Panc1 (cell line): ENCODE data around the gene ANXA3. TPM values are rescaled to one million over a fixed set of nuclear protein-coding genes. Genes with fewer than 3 reads are reported as not detected.

Source experiments
- ATAC-seq: fragments of 200-7000 bp; cut with Tn5 transposase; 2 replicates; pipeline ENCODE4 v1.9.1; 2020; ENCODE audit warnings: mild to moderate bottlenecking, moderate library complexity
- BruUV-seq: library from RNA; stranded (reverse); fragments of 400-500 nt; replicated peaks from 2 replicates; lab custom pipeline; 2021; lab: Mats Ljungman, UMichigan
- CTCF ChIA-PET: fragments of 300-600 bp; sonication (Branson Sonifier 250); formaldehyde crosslinking; loops from one replicate; lab custom pipeline; 2022; ENCODE audit warnings: antibody characterized with exemption; lab: Charles Lee
- POLR2A ChIA-PET: fragments of 300-600 bp; sonication (Branson Sonifier 250); formaldehyde crosslinking; loops from one replicate; lab custom pipeline; 2022; ENCODE audit warnings: antibody characterized with exemption; lab: Charles Lee
- DNase-seq: peaks from one replicate; pipeline ENCODE4 v3.0.0-alpha.2; 2010; ENCODE audit warnings: low read depth, low spot score
- H3K27ac ChIP-seq: 2 replicates; pipeline ENCODE4 v1.5.1; 2011; ENCODE audit warnings: mild to moderate bottlenecking, low read length, inconsistent platforms
- H3K27me3 ChIP-seq: fragments of 200-500 bp; sonication (Bioruptor generic); 2 replicates; pipeline ENCODE4 v1.6.0; 2014; ENCODE audit warnings: low read length, inconsistent platforms; ENCODE audit not compliant: control insufficient read depth, insufficient read depth
- H3K36me3 ChIP-seq: fragments of 200-500 bp; sonication (Bioruptor generic); 2 replicates; pipeline ENCODE4 v1.5.1; 2014; ENCODE audit warnings: inconsistent platforms, mild to moderate bottlenecking, low read length, moderate library complexity; ENCODE audit not compliant: control insufficient read depth, insufficient read depth
- H3K4me1 ChIP-seq: 2 replicates; pipeline ENCODE4 v1.5.1; 2011; ENCODE audit warnings: inconsistent platforms, mild to moderate bottlenecking, low read length, moderate library complexity; ENCODE audit not compliant: control insufficient read depth, insufficient read depth
- H3K4me3 ChIP-seq, 2 experiments: 2 replicates each; pipeline ENCODE4 v1.5.1; 2011 to 2012; ENCODE audit warnings: low read depth in 2 of 2, low read length in 2 of 2, mild to moderate bottlenecking in 2 of 2, inconsistent platforms in 1 of 2, moderate library complexity in 1 of 2
- H3K9me3 ChIP-seq: fragments of 200-500 bp; sonication (Bioruptor generic); 2 replicates; pipeline ENCODE4 v1.5.1; 2014; ENCODE audit warnings: low read depth, mild to moderate bottlenecking, inconsistent platforms, low read length, moderate library complexity; ENCODE audit not compliant: control insufficient read depth, insufficient read depth
- CTCF ChIP-seq: fragments of 450-650 bp; IDR thresholded peaks from 2 replicates; pipeline ENCODE4 v1.5.1; 2017; ENCODE audit warnings: mild to moderate bottlenecking
- POLR2AphosphoS5 ChIP-seq: IDR thresholded peaks from 2 replicates; pipeline ENCODE4 v1.6.1; 2012; ENCODE audit warnings: mild to moderate bottlenecking, low read depth, low read length, moderate library complexity
- SIN3A ChIP-seq: IDR thresholded peaks from 2 replicates; pipeline ENCODE4 v1.6.1; 2012; ENCODE audit warnings: low read depth, mild to moderate bottlenecking, low read length, moderate library complexity, borderline replicate concordance; ENCODE audit not compliant: insufficient read depth
- TCF7L2 ChIP-seq: IDR thresholded peaks from 2 replicates; pipeline ENCODE4 v1.6.1; 2011; ENCODE audit warnings: mild to moderate bottlenecking, low read depth, low read length, inconsistent platforms
- in situ Hi-C: cut with HindIII; loops from 2 replicates; pipeline ENCODE4 v1.10.0; 2016; ENCODE audit warnings: low sequenced_read_pairs, low pct_unique_long_range_greater_than_20kb
- intact Hi-C: fragments of 100-400 bp; cut with micrococcal nuclease; formaldehyde crosslinking; loops from one replicate; pipeline ENCODE4 v1.10.0; 2022; ENCODE audit not compliant: unreplicated experiment
- total RNA-seq: library from RNA; stranded (reverse); gene quantifications from one replicate; pipeline ENCODE4 v1.2.1, GENCODE V29; 2021; ENCODE audit not compliant: unreplicated experiment
- TF ChIP-seq, protein P1 (sequence below), 2 experiments: IDR thresholded peaks; 2 replicates each; pipeline ENCODE4 v1.6.1; 2011 to 2012; ENCODE audit warnings: low read depth in 2 of 2, control low read depth in 1 of 2, low read length in 1 of 2, mild to moderate bottlenecking in 1 of 2, moderate library complexity in 1 of 2; ENCODE audit not compliant: insufficient read depth in 1 of 2

Gene ANXA3
- total RNA-seq, 1 experiment from 2014 or later, result 1.5 TPM

DNA sequence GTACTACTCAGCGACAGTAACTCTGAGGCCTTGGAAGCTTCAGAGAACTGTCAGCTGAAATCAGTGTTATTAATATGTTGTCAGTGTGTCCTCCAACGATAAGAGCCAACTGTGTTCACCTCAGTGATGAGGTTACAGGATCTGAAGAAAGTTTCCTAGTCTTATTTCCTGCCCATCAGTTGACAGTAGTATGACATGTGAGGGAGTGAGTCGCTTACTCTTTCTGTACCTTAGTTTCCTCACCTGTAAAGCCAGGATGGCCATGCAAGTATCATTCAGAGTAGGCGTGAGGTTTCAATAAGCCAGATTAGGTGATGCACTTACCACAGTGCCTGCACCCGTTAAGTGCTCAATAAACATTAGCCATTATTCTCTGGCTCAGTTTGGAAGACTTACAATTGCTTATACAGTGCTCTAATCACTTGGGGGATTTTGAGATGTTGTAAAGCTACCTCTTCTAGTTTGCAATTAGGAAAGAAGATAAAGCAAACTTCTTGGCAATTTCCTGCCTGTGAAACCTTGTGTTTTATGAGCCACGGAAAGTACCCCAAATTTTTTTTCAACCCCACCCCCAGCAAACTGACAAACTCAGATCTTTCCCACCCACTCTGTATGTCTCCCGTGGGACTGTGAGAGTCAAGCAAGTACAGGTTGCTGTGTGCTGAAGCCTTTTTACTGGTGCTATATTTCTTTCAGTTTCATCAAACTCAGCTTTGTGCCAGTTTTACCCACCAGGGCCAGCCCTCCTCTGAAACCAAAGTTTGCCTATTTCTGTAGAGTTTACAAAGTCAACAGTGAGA is 62.2 kb downstream of the ANXA3 start:
- in situ Hi-C loops (no loop called here), intact Hi-C loops (no loop called here)
- H3K9me3 ChIP-seq, result no peaks in the 10 kb centered on the region
- BruUV-seq, result no TSS peak
- ATAC-seq (no peak), DNase-seq (no peak)
- POLR2A ChIA-PET, result no interaction called here
- CTCF ChIA-PET, result no interaction called here
- H3K27me3 ChIP-seq, result no peaks in the 10 kb centered on the region
- no peaks in the 10 kb centered on the region for H3K36me3 ChIP-seq
- no peak overlapping the region for H3K4me3 ChIP-seq
- H3K4me1 ChIP-seq, result no peaks in the 10 kb centered on the region
- no peak overlapping the region for H3K27ac ChIP-seq
- TF ChIP-seq CTCF (no peak), POLR2AphosphoS5 (no peak), TCF7L2 (no peak), SIN3A (no peak)
- TF ChIP-seq, protein P1, sequence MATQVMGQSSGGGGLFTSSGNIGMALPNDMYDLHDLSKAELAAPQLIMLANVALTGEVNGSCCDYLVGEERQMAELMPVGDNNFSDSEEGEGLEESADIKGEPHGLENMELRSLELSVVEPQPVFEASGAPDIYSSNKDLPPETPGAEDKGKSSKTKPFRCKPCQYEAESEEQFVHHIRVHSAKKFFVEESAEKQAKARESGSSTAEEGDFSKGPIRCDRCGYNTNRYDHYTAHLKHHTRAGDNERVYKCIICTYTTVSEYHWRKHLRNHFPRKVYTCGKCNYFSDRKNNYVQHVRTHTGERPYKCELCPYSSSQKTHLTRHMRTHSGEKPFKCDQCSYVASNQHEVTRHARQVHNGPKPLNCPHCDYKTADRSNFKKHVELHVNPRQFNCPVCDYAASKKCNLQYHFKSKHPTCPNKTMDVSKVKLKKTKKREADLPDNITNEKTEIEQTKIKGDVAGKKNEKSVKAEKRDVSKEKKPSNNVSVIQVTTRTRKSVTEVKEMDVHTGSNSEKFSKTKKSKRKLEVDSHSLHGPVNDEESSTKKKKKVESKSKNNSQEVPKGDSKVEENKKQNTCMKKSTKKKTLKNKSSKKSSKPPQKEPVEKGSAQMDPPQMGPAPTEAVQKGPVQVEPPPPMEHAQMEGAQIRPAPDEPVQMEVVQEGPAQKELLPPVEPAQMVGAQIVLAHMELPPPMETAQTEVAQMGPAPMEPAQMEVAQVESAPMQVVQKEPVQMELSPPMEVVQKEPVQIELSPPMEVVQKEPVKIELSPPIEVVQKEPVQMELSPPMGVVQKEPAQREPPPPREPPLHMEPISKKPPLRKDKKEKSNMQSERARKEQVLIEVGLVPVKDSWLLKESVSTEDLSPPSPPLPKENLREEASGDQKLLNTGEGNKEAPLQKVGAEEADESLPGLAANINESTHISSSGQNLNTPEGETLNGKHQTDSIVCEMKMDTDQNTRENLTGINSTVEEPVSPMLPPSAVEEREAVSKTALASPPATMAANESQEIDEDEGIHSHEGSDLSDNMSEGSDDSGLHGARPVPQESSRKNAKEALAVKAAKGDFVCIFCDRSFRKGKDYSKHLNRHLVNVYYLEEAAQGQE (IDR thresholded peaks at IDR 0.05; ENCODE audit: insufficient read depth in 1 of 2, low read depth in 2 of 2, low read length in 1 of 2), result no peak

DNA sequence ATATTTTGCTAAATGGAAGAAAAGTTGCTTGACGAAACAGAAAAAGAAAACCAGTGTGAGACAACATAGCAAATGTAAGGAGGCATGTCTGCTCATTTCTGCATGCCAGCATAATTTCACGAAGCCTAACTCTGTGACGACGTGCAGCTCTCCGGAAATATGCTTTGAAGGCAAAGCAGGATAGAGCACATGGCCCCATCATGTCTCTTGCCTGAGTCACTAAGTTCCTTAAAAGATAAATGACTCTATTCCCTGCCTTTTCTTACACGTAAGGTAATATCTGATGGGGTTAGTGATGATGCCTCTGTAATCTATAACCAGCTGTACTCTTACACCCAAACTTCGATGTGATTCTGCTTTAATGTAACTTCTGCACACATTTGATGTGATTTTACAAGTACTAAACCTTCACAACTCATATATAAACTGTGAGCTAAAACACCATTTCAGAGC is 64.5 kb downstream of the ANXA3 start:
- no peaks in the 10 kb centered on the region for H3K36me3 ChIP-seq
- no peak for ATAC-seq

More for the DNA sequence above, 64.5 kb downstream of the ANXA3 start:
- intact Hi-C loops (no loop called here), in situ Hi-C loops (no loop called here)
- H3K9me3 ChIP-seq, result no peaks in the 10 kb centered on the region
- no peak for DNase-seq
- ChIA-PET CTCF (no interaction called here), POLR2A (no interaction called here)
- H3K4me3 ChIP-seq, result no peak overlapping the region
- H3K4me1 ChIP-seq, result no peaks in the 10 kb centered on the region
- BruUV-seq, result no TSS peak
- TF ChIP-seq POLR2AphosphoS5 (no peak), CTCF (no peak), SIN3A (no peak), TCF7L2 (no peak)
- TF ChIP-seq, protein P1 (IDR thresholded peaks at IDR 0.05; ENCODE audit: insufficient read depth in 1 of 2, low read depth in 2 of 2, low read length in 1 of 2), result no peak
- no peak overlapping the region for H3K27ac ChIP-seq
- no peaks in the 10 kb centered on the region for H3K27me3 ChIP-seq
